ENCODE measurements around the gene SLC7A1. TPM values are rescaled to one million over a fixed set of nuclear protein-coding genes. Genes with fewer than 3 reads are reported as not detected.

The SLC7A1 gene
- total RNA-seq, 1 donor from 2014 or later = 10.3 TPM

DNA sequence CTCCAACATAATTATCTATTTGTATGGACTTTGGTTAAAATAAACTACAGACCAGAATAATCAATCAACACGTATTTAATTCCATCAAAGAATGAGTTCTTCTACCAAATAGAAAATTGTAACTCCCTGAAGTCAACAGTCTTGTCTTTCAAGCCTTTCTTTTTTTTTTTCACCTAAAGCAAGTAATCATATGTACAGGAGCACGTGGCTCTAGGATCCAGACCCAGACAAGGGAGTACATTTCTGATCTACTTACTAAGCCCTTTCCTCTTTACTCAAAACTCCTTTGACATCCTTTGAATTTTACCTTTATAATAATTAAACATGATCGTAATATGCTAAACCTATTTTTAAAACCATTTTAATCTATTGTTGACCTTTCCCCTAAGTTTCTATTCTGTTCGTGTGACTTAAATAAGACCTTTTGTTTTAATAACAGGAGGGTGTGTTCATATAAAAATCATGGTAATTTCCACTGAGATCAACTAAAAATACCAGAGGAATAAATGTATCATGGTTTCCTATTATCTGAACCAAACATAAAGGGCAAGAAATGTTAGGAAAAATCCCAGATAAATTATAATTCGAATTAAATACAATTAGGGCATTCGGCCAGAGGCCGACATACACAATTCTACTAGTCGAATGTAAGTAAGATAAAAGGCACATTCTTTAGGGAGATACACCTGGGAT is 1.7 kb downstream of the SLC7A1 start:
- H3K4me3 ChIP-seq = peak overlapping the region; percentile 82
- no peaks in the 10 kb centered on the region for H3K9me3 ChIP-seq (replicated peaks)
- intact Hi-C loops (cut with micrococcal nuclease) = no loop called here
- no peak for DNase-seq
- peaks cover 34% of the 10 kb centered on the region for H3K4me1 ChIP-seq
- TF ChIP-seq, protein P1, sequence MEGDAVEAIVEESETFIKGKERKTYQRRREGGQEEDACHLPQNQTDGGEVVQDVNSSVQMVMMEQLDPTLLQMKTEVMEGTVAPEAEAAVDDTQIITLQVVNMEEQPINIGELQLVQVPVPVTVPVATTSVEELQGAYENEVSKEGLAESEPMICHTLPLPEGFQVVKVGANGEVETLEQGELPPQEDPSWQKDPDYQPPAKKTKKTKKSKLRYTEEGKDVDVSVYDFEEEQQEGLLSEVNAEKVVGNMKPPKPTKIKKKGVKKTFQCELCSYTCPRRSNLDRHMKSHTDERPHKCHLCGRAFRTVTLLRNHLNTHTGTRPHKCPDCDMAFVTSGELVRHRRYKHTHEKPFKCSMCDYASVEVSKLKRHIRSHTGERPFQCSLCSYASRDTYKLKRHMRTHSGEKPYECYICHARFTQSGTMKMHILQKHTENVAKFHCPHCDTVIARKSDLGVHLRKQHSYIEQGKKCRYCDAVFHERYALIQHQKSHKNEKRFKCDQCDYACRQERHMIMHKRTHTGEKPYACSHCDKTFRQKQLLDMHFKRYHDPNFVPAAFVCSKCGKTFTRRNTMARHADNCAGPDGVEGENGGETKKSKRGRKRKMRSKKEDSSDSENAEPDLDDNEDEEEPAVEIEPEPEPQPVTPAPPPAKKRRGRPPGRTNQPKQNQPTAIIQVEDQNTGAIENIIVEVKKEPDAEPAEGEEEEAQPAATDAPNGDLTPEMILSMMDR (IDR thresholded peaks at IDR 0.05; ENCODE audit: borderline replicate concordance) = no peak
- no peaks in the 10 kb centered on the region for H3K27me3 ChIP-seq (ENCODE audit: low read depth)
- peak overlapping the region; percentile 79 for H3K27ac ChIP-seq (replicated peaks)
- no peaks in the 10 kb centered on the region for H3K36me3 ChIP-seq

GRCh38 chr13:29591310-29591709 is 4.2 kb downstream of the SLC7A1 start:
- no peak overlapping the region for H3K27ac ChIP-seq (replicated peaks)
- H3K4me1 ChIP-seq = peaks cover 35% of the 10 kb centered on the region
- no peaks in the 10 kb centered on the region for H3K9me3 ChIP-seq (replicated peaks)
- no peak for DNase-seq
- H3K4me3 ChIP-seq = no peak overlapping the region
- TF ChIP-seq, protein P1 (IDR thresholded peaks at IDR 0.05; ENCODE audit: borderline replicate concordance) = no peak
- intact Hi-C loops (cut with micrococcal nuclease) = no loop called here
- no peaks in the 10 kb centered on the region for H3K36me3 ChIP-seq
- no peaks in the 10 kb centered on the region for H3K27me3 ChIP-seq (ENCODE audit: low read depth)

DNA sequence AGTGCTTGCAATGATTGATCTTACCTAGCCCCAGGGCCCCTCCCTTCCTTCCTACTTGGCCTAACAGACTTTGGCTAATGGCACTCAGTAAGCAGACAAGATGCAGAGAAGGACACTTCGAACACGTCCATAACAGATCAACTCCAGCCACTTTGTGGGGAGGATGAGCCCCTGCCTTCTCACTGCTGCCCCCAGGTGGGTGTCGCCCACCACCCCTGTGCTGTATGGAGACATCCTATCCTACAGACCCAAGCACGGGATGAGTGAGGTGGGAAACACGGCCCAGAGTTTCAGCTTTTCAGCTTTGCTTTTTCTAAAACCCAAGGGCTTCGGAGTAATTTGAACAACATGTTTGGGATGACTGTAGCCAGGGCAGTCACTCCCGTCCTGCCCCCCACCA is 5.5 kb downstream of the SLC7A1 start:
- Histone ChIP-seq H3K9me3 (replicated peaks) (no peaks in the 10 kb centered on the region), H3K27ac (replicated peaks) (no peak overlapping the region), H3K4me3 (no peak overlapping the region), H3K36me3 (no peaks in the 10 kb centered on the region), H3K4me1 (peaks cover 24% of the 10 kb centered on the region), H3K27me3 (ENCODE audit: low read depth) (no peaks in the 10 kb centered on the region)
- intact Hi-C loops (cut with micrococcal nuclease) = no loop called here
- DNase-seq = no peak
- TF ChIP-seq, protein P1 (IDR thresholded peaks at IDR 0.05; ENCODE audit: borderline replicate concordance) = no peak

DNA sequence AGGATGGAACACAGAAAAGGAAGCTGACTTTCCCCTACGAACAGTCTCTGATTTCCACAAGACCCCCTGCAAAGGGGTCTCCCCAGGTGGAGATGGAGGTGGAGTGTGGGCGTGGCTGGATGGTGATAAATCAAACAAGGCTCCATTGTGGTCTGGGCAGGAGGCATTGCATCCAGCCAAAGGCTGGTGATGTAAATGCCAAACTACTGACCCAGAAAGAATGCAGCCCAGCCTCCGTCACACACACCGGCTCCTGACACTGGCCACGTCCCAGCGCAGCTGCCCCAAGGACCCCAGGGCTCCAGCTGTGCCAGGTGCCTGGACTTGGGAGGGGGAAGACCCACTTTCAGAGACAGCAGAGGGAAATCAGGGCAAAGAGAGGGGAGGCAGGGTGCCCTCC is 6.3 kb downstream of the SLC7A1 start:
- H3K4me1 ChIP-seq = peaks cover 16% of the 10 kb centered on the region
- TF ChIP-seq, protein P1 (IDR thresholded peaks at IDR 0.05; ENCODE audit: borderline replicate concordance) = no peak
- no peak for DNase-seq
- no peaks in the 10 kb centered on the region for H3K36me3 ChIP-seq
- no peak overlapping the region for H3K4me3 ChIP-seq
- H3K27ac ChIP-seq (replicated peaks) = no peak overlapping the region
- no peaks in the 10 kb centered on the region for H3K27me3 ChIP-seq (ENCODE audit: low read depth)
- no peaks in the 10 kb centered on the region for H3K9me3 ChIP-seq (replicated peaks)
- intact Hi-C loops (cut with micrococcal nuclease) = no loop called here

DNA sequence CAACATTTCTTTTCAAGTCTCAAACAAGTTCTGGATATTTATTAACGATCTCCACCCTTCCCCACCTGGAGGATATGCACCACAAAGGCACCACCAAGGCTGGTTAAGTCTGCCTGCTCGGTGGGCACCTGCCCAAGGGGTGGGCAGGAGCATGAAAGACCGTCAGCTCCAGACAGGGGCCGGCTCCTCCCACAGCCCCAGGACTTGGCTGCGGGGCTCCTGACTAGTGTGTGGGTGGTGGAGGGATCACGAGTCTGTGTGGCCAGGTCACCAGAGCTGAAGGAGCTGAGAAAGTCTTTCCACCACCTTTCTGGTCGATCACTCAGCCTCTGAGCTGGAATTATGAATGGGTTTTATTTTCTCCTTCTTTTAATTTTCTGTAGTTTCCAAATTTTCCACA is 7.8 kb downstream of the SLC7A1 start:
- Histone ChIP-seq H3K36me3 (no peaks in the 10 kb centered on the region), H3K4me3 (no peak overlapping the region), H3K27me3 (ENCODE audit: low read depth) (no peaks in the 10 kb centered on the region), H3K27ac (replicated peaks) (no peak overlapping the region), H3K9me3 (replicated peaks) (no peaks in the 10 kb centered on the region), H3K4me1 (peaks cover 21% of the 10 kb centered on the region)
- intact Hi-C loops (cut with micrococcal nuclease) = no loop called here
- DNase-seq = no peak
- TF ChIP-seq, protein P1 (IDR thresholded peaks at IDR 0.05; ENCODE audit: borderline replicate concordance) = no peak

All from left ventricle myocardium inferior (tissue), 1 donor.